Activated CD8-positive, alpha-beta memory T cell treated with anti-CD3 and anti-CD28 coated beads, Interleukin-2, amount 50 U/mL, for 4 hours (primary cell): ENCODE measurements around the gene LRRC74B.
"Not testable (repeated sequence)": the region's sequence is repeated elsewhere in the genome, so short reads cannot be mapped to it uniquely, and the experiment has no call there.

Source experiments
- DNase-seq: peaks from one replicate; pipeline ENCODE4 v3.0.0-alpha.2; 2020

The LRRC74B gene

GRCh38 chr22:21045585-21046294 lies at the start of gene LRRC74B:
Gene LRRC74B, plus strand, starts transcription at chr22:21045946. Its CDS starts 41 bp downstream, at chr22:21045987.
- DNase-seq = peak; percentile 63

GRCh38 chr22:20996031-20996410 lies 49.7 kb upstream of the LRRC74B start:
- no peak for DNase-seq

GRCh38 chr22:20996598-20997535 lies 48.9 kb upstream of the LRRC74B start:
- no peak for DNase-seq

- DNase-seq = no peak
These were observed 48.0 kb upstream of the LRRC74B start for GRCh38 chr22:20997536-20998257.

GRCh38 chr22:20998411-20999336 lies 47.1 kb upstream of the LRRC74B start:
- DNase-seq = no peak

- no peak for DNase-seq
These were observed 46.2 kb upstream of the LRRC74B start for GRCh38 chr22:20999350-21000206.

- no peak for DNase-seq
These were observed 45.3 kb upstream of the LRRC74B start for GRCh38 chr22:21000207-21000986.

- DNase-seq = no peak
These were observed 44.7 kb upstream of the LRRC74B start for GRCh38 chr22:21000987-21001600.

GRCh38 chr22:21001601-21002325 lies 44.0 kb upstream of the LRRC74B start, which contains the start of gene THAP7:
Gene THAP7, minus strand, starts transcription at chr22:21002118. Its CDS starts 207 bp downstream, at chr22:21001911.
- peak; percentile 98 for DNase-seq

GRCh38 chr22:21003782-21004181 lies 42.0 kb upstream of the LRRC74B start:
- DNase-seq = no peak

GRCh38 chr22:21009208-21009607 lies 36.5 kb upstream of the LRRC74B start:
- DNase-seq = not testable (repeated sequence)

GRCh38 chr22:21009638-21010425 lies 35.9 kb upstream of the LRRC74B start:
- no peak for DNase-seq

GRCh38 chr22:21010426-21011113 lies 35.2 kb upstream of the LRRC74B start:
- DNase-seq = no peak

GRCh38 chr22:21012446-21013407 lies 33.0 kb upstream of the LRRC74B start:
- no peak for DNase-seq

- no peak for DNase-seq
These were observed 32.0 kb upstream of the LRRC74B start for GRCh38 chr22:21013657-21014201.

- peak; percentile 85 for DNase-seq
These were observed 31.5 kb upstream of the LRRC74B start for GRCh38 chr22:21014202-21014725.
